ENCODE results near the gene IFRD2.
A peak's percentile ranks its signal among the peaks of the same experiment; 100 is the strongest.
"Not testable (repeated sequence)": the region's sequence is repeated elsewhere in the genome, so short reads cannot be mapped to it uniquely, and the experiment has no call there.

The IFRD2 gene

DNA sequence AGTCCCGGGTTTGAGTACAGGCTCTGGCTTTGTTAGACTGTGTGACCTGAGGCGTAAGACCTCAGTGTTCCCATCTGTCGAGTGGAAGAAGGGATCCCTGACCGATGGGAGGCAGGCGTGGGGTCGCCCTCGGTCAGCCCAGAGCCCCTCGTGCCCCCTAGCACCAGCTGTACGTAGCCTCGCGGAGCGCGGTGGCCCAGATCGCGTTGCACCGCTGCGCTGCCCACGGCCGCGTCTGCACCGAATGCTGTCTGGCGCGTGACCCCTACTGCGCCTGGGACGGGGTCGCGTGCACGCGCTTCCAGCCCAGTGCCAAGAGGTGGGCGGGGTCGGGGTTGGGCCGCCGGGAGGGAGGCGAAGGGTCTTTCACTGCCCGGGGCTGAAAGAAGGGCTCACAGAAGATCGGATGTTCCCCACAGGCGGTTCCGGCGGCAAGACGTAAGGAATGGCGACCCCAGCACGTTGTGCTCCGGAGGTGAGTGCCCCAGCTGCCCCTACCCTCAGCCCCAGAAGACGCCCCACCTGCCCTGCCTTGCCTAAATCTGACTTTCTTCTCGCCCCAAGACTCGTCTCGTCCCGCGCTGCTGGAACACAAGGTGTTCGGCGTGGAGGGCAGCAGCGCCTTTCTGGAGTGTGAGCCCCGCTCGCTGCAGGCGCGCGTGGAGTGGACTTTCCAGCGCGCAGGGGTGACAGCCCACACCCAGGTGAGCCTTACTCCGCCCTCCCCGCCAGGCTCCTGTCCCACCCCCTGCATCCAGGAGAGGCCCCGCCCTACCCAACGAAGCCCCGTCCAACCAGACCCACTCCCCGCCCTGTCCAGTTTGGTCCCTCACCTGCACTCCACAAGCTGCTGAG, 16.9 kb downstream of the IFRD2 start:
- no peaks in the 10 kb centered on the region for H3K9me3 ChIP-seq (replicated peaks; ENCODE audit: low read length)
- H3K27me3 ChIP-seq (ENCODE audit: control insufficient read depth, insufficient read depth, low read length), result no peaks in the 10 kb centered on the region
- no peaks in the 10 kb centered on the region for H3K36me3 ChIP-seq (ENCODE audit: insufficient read depth, low read length)
- H3K4me3 ChIP-seq (ENCODE audit: low read length), result no peak overlapping the region
- H3K4me2 ChIP-seq (ENCODE audit: low read length), result no peak overlapping the region
- H3K9ac ChIP-seq (ENCODE audit: low read depth, low read length), result no peak overlapping the region
- peaks cover 10% of the 10 kb centered on the region for H3K4me1 ChIP-seq (ENCODE audit: control insufficient read depth, insufficient read depth, low read length)

GRCh38 chr3:50274371-50275104, 17.7 kb downstream of the IFRD2 start:
- peaks cover 18% of the 10 kb centered on the region for H3K4me1 ChIP-seq (ENCODE audit: control insufficient read depth, insufficient read depth, low read length)
- no peaks in the 10 kb centered on the region for H3K27me3 ChIP-seq (ENCODE audit: control insufficient read depth, insufficient read depth, low read length)
- H3K9me3 ChIP-seq (replicated peaks; ENCODE audit: low read length), result no peaks in the 10 kb centered on the region
- H3K4me3 ChIP-seq (ENCODE audit: low read length), result no peak overlapping the region
- H3K4me2 ChIP-seq (ENCODE audit: low read length), result no peak overlapping the region
- no peaks in the 10 kb centered on the region for H3K36me3 ChIP-seq (ENCODE audit: insufficient read depth, low read length)
- no peak overlapping the region for H3K9ac ChIP-seq (ENCODE audit: low read depth, low read length)

DNA sequence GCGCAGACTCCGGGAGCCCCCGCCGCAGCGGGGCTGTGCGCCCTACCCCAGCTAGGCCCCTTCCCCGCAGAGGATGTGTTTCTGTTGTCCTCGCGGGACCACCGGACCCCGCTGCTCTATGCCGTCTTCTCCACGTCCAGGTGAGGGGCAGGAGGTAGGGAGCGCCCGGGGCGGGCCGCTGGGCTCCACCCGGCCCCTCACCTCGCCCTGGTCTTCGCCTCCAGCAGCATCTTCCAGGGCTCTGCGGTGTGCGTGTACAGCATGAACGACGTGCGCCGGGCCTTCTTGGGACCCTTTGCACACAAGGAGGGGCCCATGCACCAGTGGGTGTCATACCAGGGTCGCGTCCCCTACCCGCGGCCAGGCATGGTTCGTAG, 18.6 kb downstream of the IFRD2 start:
- H3K4me1 ChIP-seq (ENCODE audit: control insufficient read depth, insufficient read depth, low read length), result peaks cover 27% of the 10 kb centered on the region
- no peaks in the 10 kb centered on the region for H3K27me3 ChIP-seq (ENCODE audit: control insufficient read depth, insufficient read depth, low read length)
- H3K4me2 ChIP-seq (ENCODE audit: low read length), result no peak overlapping the region
- H3K36me3 ChIP-seq (ENCODE audit: insufficient read depth, low read length), result no peaks in the 10 kb centered on the region
- H3K9ac ChIP-seq (ENCODE audit: low read depth, low read length), result no peak overlapping the region
- no peaks in the 10 kb centered on the region for H3K9me3 ChIP-seq (replicated peaks; ENCODE audit: low read length)
- no peak overlapping the region for H3K4me3 ChIP-seq (ENCODE audit: low read length)

DNA sequence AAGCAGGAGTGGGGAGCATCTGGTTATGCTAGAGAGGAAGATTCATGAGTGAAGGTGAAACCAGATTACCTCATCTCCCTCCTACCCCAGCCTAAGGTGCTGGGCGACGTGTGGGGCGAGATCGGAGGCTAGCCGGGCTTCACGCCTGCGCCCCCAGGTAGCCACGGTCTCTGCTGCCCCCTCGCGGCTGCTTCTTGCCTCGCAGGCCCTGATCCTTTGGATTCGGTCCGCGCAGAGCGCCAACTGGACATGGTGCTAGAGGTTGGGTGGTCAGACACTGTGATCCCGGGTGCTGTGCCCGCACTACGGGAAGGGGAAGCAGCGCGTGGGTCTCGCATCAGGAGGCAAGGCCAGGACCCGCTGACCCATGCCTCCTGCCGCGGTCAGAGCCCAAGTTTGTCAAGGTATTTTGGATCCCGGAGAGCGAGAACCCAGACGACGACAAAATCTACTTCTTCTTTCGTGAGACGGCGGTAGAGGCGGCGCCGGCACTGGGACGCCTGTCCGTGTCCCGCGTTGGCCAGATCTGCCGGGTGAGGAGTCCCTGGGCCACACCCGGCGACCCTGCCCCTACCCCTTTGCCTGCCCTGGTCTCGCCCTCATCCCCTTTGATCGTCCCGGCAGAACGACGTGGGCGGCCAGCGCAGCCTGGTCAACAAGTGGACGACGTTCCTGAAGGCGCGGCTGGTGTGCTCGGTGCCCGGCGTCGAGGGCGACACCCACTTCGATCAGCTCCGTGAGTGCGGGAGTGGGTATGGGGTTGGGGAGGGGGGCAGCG, 19.1 kb downstream of the IFRD2 start:
- H3K36me3 ChIP-seq (ENCODE audit: insufficient read depth, low read length), result no peaks in the 10 kb centered on the region
- no peaks in the 10 kb centered on the region for H3K9me3 ChIP-seq (replicated peaks; ENCODE audit: low read length)
- H3K4me3 ChIP-seq (ENCODE audit: low read length), result peak overlapping the region; percentile 51
- H3K27me3 ChIP-seq (ENCODE audit: control insufficient read depth, insufficient read depth, low read length), result no peaks in the 10 kb centered on the region
- peaks cover 31% of the 10 kb centered on the region for H3K4me1 ChIP-seq (ENCODE audit: control insufficient read depth, insufficient read depth, low read length)
- H3K9ac ChIP-seq (ENCODE audit: low read depth, low read length), result no peak overlapping the region
- peak overlapping the region; percentile 80 for H3K4me2 ChIP-seq (ENCODE audit: low read length)

- Histone ChIP-seq H3K4me1 (ENCODE audit: control insufficient read depth, insufficient read depth, low read length) (peaks cover 35% of the 10 kb centered on the region), H3K4me2 (ENCODE audit: low read length) (peak overlapping the region; percentile 80)
- not testable (repeated sequence) for H3K9me3 ChIP-seq (replicated peaks; ENCODE audit: low read length); H3K36me3 ChIP-seq (ENCODE audit: insufficient read depth, low read length); H3K9ac ChIP-seq (ENCODE audit: low read depth, low read length); H3K27me3 ChIP-seq (ENCODE audit: control insufficient read depth, insufficient read depth, low read length); H3K4me3 ChIP-seq (ENCODE audit: low read length)
Observed at GRCh38 chr3:50272538-50272910, 19.7 kb downstream of the IFRD2 start.

- Histone ChIP-seq H3K27me3 (ENCODE audit: control insufficient read depth, insufficient read depth, low read length) (no peaks in the 10 kb centered on the region), H3K4me1 (ENCODE audit: control insufficient read depth, insufficient read depth, low read length) (peaks cover 43% of the 10 kb centered on the region)
Observed at GRCh38 chr3:50271314-50271936, 20.8 kb downstream of the IFRD2 start.

GRCh38 chr3:50270422-50271224, 21.6 kb downstream of the IFRD2 start:
- no peaks in the 10 kb centered on the region for H3K27me3 ChIP-seq (ENCODE audit: control insufficient read depth, insufficient read depth, low read length)
- H3K36me3 ChIP-seq (ENCODE audit: insufficient read depth, low read length), result no peaks in the 10 kb centered on the region
- H3K9ac ChIP-seq (ENCODE audit: low read depth, low read length), result peak overlapping the region; percentile 8
- peak overlapping the region; percentile 54 for H3K4me2 ChIP-seq (ENCODE audit: low read length)
- peaks cover 44% of the 10 kb centered on the region for H3K4me1 ChIP-seq (ENCODE audit: control insufficient read depth, insufficient read depth, low read length)
- no peak overlapping the region for H3K4me3 ChIP-seq (ENCODE audit: low read length)
- H3K9me3 ChIP-seq (replicated peaks; ENCODE audit: low read length), result no peaks in the 10 kb centered on the region

More at GRCh38 chr3:50271314-50271936, 20.8 kb downstream of the IFRD2 start:
- Histone ChIP-seq H3K4me3 (ENCODE audit: low read length) (no peak overlapping the region), H3K9ac (ENCODE audit: low read depth, low read length) (no peak overlapping the region), H3K36me3 (ENCODE audit: insufficient read depth, low read length) (no peaks in the 10 kb centered on the region), H3K9me3 (replicated peaks; ENCODE audit: low read length) (no peaks in the 10 kb centered on the region), H3K4me2 (ENCODE audit: low read length) (no peak overlapping the region)

GRCh38 chr3:50269977-50270413, 22.2 kb downstream of the IFRD2 start:
- Histone ChIP-seq H3K9ac (ENCODE audit: low read depth, low read length) (peak overlapping the region; percentile 8), H3K4me2 (ENCODE audit: low read length) (peak overlapping the region; percentile 54), H3K4me1 (ENCODE audit: control insufficient read depth, insufficient read depth, low read length) (peaks cover 50% of the 10 kb centered on the region), H3K4me3 (ENCODE audit: low read length) (peak overlapping the region; percentile 2), H3K36me3 (ENCODE audit: insufficient read depth, low read length) (no peaks in the 10 kb centered on the region), H3K27me3 (ENCODE audit: control insufficient read depth, insufficient read depth, low read length) (no peaks in the 10 kb centered on the region), H3K9me3 (replicated peaks; ENCODE audit: low read length) (no peaks in the 10 kb centered on the region)

DNA sequence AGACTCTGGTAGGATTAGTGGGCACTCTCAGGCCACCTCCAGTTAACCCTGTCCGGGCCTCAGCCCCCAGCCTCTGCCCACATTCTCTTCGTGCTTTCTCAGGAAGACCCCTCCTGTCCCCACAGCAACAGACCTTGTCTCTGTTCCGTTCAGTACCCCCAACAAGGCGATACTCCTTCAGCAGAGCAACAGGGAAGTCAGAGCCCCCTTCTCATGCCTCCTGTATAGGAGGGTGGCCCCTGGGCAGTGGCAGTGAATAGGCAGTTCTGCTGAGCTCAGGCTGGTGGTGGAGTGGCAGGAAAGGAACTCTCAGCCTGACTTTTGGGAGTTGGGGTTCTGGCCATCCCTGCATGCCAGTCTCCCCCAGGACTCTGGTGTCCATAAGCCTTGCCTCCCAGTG, 22.8 kb downstream of the IFRD2 start:
- H3K27me3 ChIP-seq (ENCODE audit: control insufficient read depth, insufficient read depth, low read length), result no peaks in the 10 kb centered on the region
- H3K9ac ChIP-seq (ENCODE audit: low read depth, low read length), result no peak overlapping the region
- peaks cover 56% of the 10 kb centered on the region for H3K4me1 ChIP-seq (ENCODE audit: control insufficient read depth, insufficient read depth, low read length)
- H3K36me3 ChIP-seq (ENCODE audit: insufficient read depth, low read length), result no peaks in the 10 kb centered on the region
- H3K4me2 ChIP-seq (ENCODE audit: low read length), result peak overlapping the region; percentile 54
- no peaks in the 10 kb centered on the region for H3K9me3 ChIP-seq (replicated peaks; ENCODE audit: low read length)
- H3K4me3 ChIP-seq (ENCODE audit: low read length), result peak overlapping the region; percentile 2

DNA sequence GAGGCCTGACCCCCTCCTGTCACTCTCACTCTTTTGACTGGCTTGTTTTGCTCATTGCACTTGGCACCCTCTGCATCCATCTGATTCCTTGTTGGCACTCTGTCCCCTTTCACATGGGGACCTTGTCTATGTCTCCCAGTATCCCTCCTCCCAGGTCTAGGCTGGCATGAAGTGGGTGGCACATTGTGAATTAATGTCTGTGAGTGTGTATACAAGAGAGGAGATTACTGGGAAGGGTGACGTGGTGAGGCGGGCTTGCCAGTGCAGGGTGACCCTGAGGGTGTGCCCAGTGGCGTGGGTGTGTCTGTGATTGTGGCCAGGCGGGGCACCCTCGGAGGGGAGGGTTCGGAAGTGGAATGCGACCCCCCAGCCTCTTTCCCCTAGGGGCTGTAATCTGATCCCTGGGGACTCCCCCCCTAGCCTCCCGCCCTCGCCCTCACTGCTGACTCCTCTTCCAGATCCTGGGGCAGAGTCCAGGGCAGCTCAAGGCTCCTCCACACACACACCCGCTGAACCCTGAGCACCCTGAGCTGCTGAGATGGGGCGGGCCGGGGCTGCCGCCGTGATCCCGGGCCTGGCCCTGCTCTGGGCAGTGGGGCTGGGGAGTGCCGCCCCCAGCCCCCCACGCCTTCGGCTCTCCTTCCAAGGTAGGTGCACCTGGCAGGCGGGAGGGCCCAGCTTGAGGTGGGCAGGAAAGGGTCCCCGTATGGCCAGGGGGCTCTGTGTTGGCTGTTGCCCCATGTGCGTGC, 23.4 kb downstream of the IFRD2 start, which contains the start of gene SEMA3B:
Gene SEMA3B (plus strand): TSS at position 445 of the 749 bp plus-strand sequence. CDS start 94 bp downstream, at position 539.
- H3K9ac ChIP-seq (ENCODE audit: low read depth, low read length), result no peak within 1 kb of the TSS
- no peaks in the 10 kb centered on the region for H3K9me3 ChIP-seq (replicated peaks; ENCODE audit: low read length)
- no peaks in the 10 kb centered on the region for H3K27me3 ChIP-seq (ENCODE audit: control insufficient read depth, insufficient read depth, low read length)
- peaks cover 61% of the 10 kb centered on the region for H3K4me1 ChIP-seq (ENCODE audit: control insufficient read depth, insufficient read depth, low read length)
- H3K36me3 ChIP-seq (ENCODE audit: insufficient read depth, low read length), result no peaks in the 10 kb centered on the region
- peak within 1 kb of the TSS; percentile 54 for H3K4me2 ChIP-seq (ENCODE audit: low read length)
- peak within 1 kb of the TSS; percentile 2 for H3K4me3 ChIP-seq (ENCODE audit: low read length)
